ENCODE results near the gene FCN2.

The FCN2 gene

GRCh38 chr9:134889386-134890154 lies 9.0 kb downstream of the FCN2 start:
- no peak for DNase-seq

DNA sequence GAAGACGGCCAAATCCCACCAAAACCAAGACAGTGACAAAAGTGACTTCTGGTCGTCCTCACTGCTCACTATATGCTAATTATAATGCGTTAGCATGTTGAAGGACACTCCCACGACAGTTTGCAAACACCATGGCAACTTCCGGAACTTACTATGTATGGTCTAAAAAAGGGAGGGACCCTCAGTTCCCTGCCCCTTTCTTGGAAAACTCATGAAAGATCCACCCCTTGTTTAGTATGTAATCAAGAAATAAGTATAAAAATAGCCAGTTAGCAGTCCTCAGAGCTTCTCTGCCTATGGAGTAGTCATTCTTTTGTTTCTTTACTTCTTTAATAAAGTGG lies 9.5 kb downstream of the FCN2 start:
- no peak for DNase-seq

DNA sequence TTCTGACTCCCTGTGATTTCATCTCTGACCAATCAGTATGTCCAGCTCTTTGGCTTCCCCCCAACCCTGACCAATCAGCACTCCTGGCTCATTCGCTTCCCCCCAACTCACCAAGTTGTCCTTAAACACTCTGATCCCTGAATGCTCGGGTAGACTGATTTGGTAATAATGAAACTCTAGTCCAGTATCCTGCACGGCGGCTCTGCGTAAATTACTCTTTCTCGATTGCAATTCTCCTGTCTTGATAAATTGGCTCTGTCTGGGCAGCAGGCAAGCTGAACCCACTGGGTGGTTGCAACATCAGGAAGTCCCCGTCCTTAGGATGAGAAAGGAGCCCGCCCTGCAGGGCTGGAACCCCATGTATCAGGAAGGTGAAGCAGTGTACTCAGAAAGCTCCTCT lies 10.4 kb downstream of the FCN2 start:
- no peak for DNase-seq

DNA sequence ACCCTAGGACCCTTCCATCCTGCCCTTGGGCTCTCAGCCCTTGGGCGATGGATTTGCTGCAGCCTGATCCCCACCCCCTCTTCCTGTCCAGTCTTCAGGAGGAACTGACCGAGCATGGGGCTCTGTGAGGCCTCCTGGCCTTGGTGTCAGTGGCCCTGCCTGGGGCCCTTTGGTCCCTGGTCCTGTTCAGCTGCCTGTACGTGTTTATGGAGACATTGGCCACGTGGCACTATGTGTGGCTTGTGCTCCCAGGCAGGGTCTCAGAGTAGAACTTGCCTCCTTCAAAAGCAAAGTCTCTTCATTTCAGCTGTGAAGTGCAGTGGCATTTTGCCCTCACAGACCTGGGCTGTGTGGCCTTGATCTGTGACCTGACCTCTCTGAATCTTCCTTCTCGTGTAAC lies 11.1 kb downstream of the FCN2 start:
- DNase-seq: no peak

GRCh38 chr9:134892221-134892620 lies 11.6 kb downstream of the FCN2 start:
- DNase-seq: no peak

DNA sequence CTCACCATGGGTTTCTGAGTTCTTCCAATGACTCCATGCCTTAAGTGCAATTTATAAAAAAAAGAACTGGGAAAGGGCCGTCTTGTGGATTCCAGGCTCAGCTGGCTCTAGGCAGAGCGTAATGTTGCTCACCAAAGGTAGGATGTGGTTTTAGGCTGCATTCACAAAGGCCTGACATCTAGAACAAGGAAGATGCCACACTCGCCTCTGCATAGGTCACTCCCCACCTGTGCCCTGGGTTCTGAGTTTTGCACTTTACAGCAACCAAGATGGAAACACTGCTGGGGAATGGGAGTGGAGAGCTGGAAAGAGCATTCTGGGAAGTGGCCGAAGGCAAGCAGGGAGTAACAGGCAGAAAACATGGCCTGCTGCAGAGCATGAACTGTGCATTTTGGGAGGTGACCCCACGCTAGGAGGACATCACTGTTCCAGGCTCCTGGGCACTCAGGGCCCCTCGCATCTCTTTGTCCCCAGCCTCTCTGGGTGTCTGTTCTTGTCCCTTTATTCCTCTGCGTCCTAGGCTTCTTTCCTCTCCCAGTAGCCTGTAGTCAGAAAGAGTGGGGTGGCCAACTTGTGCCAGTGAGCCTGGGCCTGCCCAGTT lies 12.3 kb downstream of the FCN2 start:
- no peak for DNase-seq

GRCh38 chr9:134894136-134894860 lies 13.7 kb downstream of the FCN2 start:
- no peak for DNase-seq

GRCh38 chr9:134895097-134895496 lies 14.5 kb downstream of the FCN2 start:
- no peak for DNase-seq

DNA sequence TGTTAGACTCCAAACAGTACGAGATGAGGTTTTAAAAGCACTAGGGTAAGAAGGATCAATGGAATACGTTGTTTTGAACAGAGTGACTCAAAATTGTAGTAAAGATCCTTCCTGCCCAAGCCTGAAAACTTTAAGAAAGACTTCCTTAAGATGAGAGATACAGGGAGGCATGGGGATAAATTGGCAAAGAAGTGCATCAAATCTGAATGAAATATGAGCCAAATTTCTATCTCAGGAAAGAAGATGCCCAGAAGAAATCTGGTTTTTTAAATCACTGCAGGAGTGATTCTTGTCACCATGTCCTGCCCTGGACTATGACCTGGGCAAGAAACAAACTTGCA lies 14.9 kb downstream of the FCN2 start:
- DNase-seq: no peak

DNA sequence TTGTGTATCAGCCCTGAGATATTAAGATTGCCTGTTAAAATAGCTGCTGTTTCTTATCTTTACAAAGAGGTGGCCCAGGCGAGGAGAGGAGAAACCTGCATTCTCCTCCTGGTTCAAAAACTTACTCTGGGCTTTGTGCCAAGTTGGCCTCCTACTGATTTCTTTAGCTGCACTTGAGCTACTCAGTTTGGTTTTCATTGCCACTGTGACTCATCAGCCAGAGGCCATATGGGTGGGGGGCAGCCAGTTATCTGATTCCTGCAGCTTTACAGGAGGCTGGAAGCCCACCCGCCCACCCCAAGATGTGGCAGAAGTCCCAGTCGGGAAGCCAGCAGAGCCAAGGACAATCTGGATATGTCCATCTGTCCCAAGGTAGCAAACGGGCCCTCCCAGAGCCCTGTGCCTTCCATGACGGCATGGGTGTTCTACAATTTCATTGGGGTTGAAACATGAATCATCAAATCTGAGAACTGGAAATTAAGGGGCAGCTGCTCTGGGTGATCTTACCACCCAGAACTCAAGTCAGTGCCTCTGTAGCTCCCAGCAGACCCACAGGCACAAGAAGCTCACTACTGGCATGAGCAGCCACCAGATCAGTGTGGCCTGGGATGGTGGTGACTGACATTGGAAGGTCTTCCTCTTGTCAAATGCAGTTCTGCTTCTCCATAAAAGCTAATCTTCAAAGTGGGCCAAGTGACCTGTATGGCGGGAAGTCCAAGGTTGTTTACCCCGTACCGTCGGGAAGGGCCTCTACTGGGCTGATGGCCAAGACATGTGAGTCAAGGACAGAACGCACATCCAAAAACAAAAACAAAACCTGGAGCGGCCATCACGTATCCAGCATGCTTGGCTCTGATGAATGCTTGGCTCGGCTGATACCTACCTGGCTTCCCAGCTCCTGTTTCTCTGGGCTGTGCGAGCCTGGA lies 15.6 kb downstream of the FCN2 start:
- DNase-seq: peak; percentile 1

GRCh38 chr9:134896834-134897583 lies 16.4 kb downstream of the FCN2 start:
- DNase-seq: no peak

DNA sequence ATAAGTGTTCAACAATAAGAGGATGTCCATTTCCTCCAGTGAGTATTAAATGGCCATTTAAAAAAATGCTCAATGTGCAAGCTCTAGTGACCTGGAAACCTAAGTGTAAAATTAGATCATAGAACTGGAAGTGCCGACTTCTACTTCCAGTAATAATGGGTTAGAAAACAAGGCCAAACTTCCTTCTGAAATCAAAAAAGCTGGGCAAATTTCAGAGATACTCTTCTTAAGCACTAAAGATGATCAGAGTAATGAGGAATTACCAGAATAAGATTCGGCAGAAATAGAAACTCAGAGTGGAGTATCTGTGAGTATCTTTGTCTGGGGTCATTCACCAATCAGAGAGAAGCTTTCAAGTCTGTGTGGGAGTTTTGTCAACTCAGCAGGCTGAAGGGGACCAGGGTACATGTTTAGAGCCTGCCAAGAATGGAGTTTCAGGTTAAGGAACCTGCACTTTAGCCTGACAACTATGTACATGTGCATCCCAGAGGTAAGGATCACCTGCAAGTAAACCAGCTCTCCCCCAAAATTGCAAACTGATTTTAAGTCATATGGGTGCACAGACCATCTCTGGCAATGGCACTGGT lies 17.1 kb downstream of the FCN2 start:
- no peak for DNase-seq

DNA sequence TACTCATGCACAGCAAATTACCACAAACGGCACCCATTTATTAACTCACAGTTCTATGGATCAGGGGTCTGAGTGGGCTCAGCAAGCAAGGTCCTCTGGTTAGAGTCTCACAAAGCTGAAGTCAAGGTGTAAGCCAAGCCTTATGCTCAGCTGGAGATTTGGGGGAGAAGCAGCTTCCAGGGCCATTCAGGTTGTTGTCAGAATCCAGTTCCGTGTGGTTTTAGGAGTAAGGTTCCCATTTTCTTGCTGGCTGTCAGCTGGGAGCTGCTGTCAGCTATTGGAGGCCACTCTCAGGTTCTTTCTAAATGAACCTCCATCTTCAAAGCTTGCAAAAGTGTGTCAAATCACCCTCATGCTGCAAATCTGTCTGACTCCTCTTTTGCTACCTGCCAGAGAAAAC lies 17.7 kb downstream of the FCN2 start:
- no peak for DNase-seq

- DNase-seq: no peak
Observed at GRCh38 chr9:134899168-134899567, 18.6 kb downstream of the FCN2 start.

DNA sequence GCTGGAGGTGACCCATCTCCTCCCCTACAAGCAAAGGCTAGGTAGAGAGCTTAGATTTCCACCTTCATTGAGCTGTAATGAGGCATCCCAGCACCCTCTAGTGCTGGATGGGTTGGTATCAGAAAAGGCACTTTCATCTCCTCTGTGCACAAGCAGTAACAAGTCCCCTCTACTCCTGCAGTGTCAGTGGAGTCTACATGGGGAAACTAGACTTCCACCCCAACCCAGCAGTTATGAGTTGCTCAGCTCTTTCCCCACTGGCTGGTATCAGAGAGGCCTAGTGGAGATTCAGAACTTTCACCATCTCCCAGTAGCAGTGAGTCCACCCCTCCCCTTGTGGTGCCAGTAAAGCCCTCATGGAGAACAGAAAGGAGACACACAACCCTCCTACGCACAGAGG lies 19.2 kb downstream of the FCN2 start:
- no peak for DNase-seq

DNA sequence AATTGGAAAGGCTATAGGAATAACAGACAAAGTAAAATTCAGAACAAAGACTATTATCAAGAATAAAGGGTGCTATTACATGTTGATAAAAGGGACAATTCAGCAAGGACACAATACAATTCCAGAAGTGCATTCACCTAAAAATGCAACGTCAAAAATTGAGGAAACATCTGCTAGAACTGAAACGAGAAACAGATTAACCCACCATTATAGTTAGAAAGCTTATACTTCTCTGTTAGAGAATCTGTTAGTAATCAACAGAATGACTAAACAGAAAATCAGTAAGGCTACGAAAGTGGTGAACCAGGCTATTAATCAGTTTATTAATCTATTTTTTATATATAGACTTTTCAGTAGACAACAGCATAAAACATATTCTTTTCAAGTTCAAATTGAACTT lies 22.3 kb downstream of the FCN2 start:
- no peak for DNase-seq

- DNase-seq: no peak
Observed at GRCh38 chr9:134908524-134909309, 28.1 kb downstream of the FCN2 start.

DNA sequence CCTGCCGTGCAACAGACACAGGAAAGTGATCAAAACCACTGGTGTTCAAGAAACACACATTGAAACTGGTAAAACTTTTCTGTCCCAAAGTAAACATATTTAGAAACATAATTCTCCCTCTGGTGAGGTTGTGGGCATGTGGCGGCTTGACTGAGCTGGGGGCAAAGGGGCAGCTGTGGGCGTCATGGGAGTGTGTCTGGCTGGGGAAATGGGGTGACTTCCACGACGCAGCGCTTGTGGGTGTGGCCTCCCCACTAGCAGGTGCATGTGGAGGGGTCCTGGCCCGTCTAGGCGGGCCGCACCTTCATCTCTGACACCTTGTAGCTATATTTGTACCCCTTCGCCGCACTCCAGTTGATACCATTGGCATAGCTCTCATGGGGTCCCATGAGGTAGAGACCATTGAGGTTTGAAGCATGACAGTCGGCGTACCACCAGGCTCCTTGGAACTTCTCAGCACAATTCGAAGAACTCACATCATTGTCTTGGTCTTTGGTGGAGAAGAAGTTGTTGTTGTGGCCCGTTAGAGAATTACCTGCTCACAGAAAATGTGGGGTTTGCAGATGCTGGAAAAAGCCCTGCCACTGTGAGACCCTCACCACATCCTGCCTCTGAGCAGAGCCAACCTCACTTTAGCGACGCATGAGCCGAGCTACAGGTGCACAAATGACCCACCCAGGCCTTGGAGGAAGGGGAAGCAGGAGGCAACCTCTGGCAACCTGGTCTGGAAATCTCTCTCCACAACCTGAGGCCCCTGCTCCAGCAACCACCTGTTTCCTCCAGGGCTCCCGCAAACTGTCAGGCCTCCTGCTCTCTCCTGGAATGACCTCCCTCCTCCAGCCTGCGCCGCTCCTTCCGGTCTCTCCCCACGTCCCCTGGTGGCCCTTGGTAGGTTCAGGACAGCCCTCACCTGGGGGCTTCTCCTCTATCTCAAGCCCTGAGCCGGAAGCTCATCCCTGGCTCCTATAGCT lies 29.2 kb downstream of the FCN2 start:
- DNase-seq: no peak

DNA sequence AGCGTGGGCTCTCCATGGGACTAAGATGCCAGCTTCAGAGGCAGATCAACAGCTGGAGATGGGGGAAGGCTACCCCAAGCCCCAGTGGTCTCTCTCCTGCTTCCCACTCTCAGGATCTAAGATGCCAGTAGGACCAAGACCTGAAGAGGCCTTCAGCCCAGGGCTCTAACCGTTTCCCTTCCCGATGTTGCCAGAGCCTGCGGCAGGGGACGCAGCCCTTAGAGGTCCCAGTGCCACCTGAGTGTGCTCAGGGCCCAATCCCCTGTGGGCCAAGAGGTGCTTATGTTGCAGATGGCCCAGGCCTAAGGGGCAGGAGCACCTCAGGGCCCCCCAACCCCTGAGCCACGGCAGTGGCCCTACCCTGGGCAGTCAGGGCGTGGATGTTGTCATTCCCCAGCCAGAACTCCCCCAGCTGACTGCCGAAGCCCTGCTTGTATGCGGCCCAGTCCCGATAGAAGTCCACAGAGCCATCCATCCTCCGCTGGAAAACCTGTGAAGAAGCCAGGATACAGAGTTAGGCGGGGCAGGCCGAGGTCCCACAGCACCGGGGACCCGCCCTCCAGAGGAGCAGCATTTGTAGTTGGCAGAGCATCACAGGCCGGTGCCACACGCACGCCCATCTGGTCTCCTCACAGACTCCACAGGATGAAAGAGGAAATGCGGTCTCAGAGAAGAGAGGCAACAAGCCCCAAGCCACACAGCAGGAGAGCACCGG lies 31.7 kb downstream of the FCN2 start:
- no peak for DNase-seq
